K562 (cell line): ENCODE data around the gene DTD1. TPM values are rescaled to one million over a fixed set of nuclear protein-coding genes. Genes with fewer than 3 reads are reported as not detected.

ENCODE experiments used
- ATAC-seq: fragments of 200-7000 bp; cut with Tn5 transposase; 3 replicates; pipeline ENCODE4 v1.9.1; 2020; ENCODE audit warnings: moderate library complexity
- BruUV-seq: library from RNA; stranded (reverse); fragments of 400-500 nt; replicated peaks from 2 replicates; lab custom pipeline; 2021; lab: Mats Ljungman, UMichigan
- CTCF ChIA-PET: fragments of 300-600 bp; formaldehyde crosslinking; extraction: SDS; loops from one replicate; lab custom pipeline; 2021; ENCODE audit warnings: low intra/inter-chr PET ratio; lab: Yijun Ruan, JAX
- POLR2A ChIA-PET: fragments of 300-600, 350-650 bp; sonication (Branson Sonifier 250); formaldehyde crosslinking; extraction: SDS; loops from one replicate; lab custom pipeline; 2021; ENCODE audit warnings: antibody characterized with exemption, inconsistent platforms; lab: Yijun Ruan, JAX
- DNase-seq, 4 experiments: peaks; one replicate each; pipeline versions ENCODE4 v3.0.0 to v3.0.0-alpha.2; 2011 to 2018; ENCODE audit warnings: low spot score in 3 of 4, mixed read lengths in 3 of 4; ENCODE audit errors: extremely low read depth in 1 of 4
- FAIRE-seq: peaks from 2 replicates; lab custom pipeline; 2011; peaks lifted over from hg19 to GRCh38; lab: Jason Lieb, UNC
- H2AFZ ChIP-seq: 2 replicates; pipeline ENCODE4 v1.6.0; 2011; ENCODE audit warnings: low read depth, low read length, control low read depth, inconsistent platforms
- H3K27ac ChIP-seq: fragments of 200-600 bp; 3 replicates; pipeline ENCODE4 v1.8.0; 2011; ENCODE audit warnings: low read depth, mild to moderate bottlenecking, control low read depth, inconsistent platforms, low read length, moderate library complexity, mixed read lengths; ENCODE audit errors: extremely low read depth
- H3K27me3 ChIP-seq, 2 experiments: fragments of 300-600 bp in 1 of 2; 2 replicates in 1 of 2; 3 replicates in 1 of 2; pipeline versions ENCODE4 v1.6.0 to v1.8.0; 2011; ENCODE audit warnings: inconsistent platforms in 2 of 2, low read length in 2 of 2, mild to moderate bottlenecking in 1 of 2, mixed read lengths in 1 of 2, moderate library complexity in 1 of 2; ENCODE audit not compliant: control insufficient read depth in 2 of 2, insufficient read depth in 2 of 2
- H3K36me3 ChIP-seq: fragments of 300-600 bp; 3 replicates; pipeline ENCODE4 v1.8.0; 2011; ENCODE audit warnings: mild to moderate bottlenecking, low read length, inconsistent platforms; ENCODE audit not compliant: control insufficient read depth, insufficient read depth
- H3K4me1 ChIP-seq, 2 experiments: fragments of 200-600 bp in 1 of 2; replicated peaks in 1 of 2; 2 replicates in 1 of 2; 3 replicates in 1 of 2; pipeline versions ENCODE4 v1.5.1 to v1.8.0; 2011; ENCODE audit warnings: inconsistent platforms in 2 of 2, low read length in 2 of 2, mild to moderate bottlenecking in 1 of 2, mixed read lengths in 1 of 2, moderate library complexity in 1 of 2; ENCODE audit not compliant: control insufficient read depth in 2 of 2, insufficient read depth in 2 of 2
- H3K4me2 ChIP-seq: 2 replicates; pipeline ENCODE4 v1.6.1; 2011; ENCODE audit warnings: low read length, control low read depth, inconsistent platforms, mixed read lengths; ENCODE audit not compliant: insufficient read depth
- H3K4me3 ChIP-seq: fragments of 200-600 bp; sonication (generic), shearing (Covaris generic); 2 replicates; pipeline ENCODE4 v1.5.1; 2016; ENCODE audit warnings: control low read depth, inconsistent platforms
- H3K79me2 ChIP-seq: fragments of 200-600 bp; 3 replicates; pipeline ENCODE4 v1.8.0; 2011; ENCODE audit warnings: low read length, inconsistent platforms; ENCODE audit not compliant: control insufficient read depth, insufficient read depth
- H3K9ac ChIP-seq, 2 experiments: 2 replicates each; pipeline versions ENCODE4 v1.6.0 to v1.6.1; 2011; ENCODE audit warnings: low read depth in 2 of 2, low read length in 2 of 2, control low read depth in 1 of 2, inconsistent platforms in 1 of 2, mild to moderate bottlenecking in 1 of 2, mixed read lengths in 1 of 2; ENCODE audit not compliant: insufficient read depth in 1 of 2
- H3K9me1 ChIP-seq: one replicate; pipeline ENCODE4 v1.6.0; 2011; ENCODE audit warnings: inconsistent platforms, mild to moderate bottlenecking, low read length, moderate library complexity; ENCODE audit not compliant: control insufficient read depth, insufficient read depth
- H3K9me3 ChIP-seq: replicated peaks from 2 replicates; pipeline ENCODE4 v1.5.1; 2011; ENCODE audit warnings: low read depth, low read length, inconsistent platforms; ENCODE audit not compliant: control insufficient read depth, insufficient read depth
- H4K20me1 ChIP-seq: replicated peaks from 2 replicates; pipeline ENCODE4 v1.6.1; 2011; ENCODE audit warnings: low read length, inconsistent platforms, mixed read lengths; ENCODE audit not compliant: control insufficient read depth, insufficient read depth
- NR2C1 ChIP-seq, 2 experiments: fragments of 450-650 bp; IDR thresholded peaks; 2 replicates each; pipeline ENCODE4 v1.6.1; 2017; ENCODE audit warnings: mild to moderate bottlenecking in 2 of 2, antibody characterized with exemption in 1 of 2, inconsistent platforms in 1 of 2, missing compliant biosample characterization in 1 of 2, missing genetic modification characterization in 1 of 2
- POLR3A ChIP-seq: IDR thresholded peaks from 2 replicates; pipeline ENCODE4 v1.6.1; 2011; ENCODE audit warnings: borderline replicate concordance, mild to moderate bottlenecking, moderate library complexity; ENCODE audit not compliant: insufficient read length, insufficient read depth; ENCODE audit errors: extremely low read depth
- RFX1 ChIP-seq: fragments of 450-650 bp; IDR thresholded peaks from 2 replicates; pipeline ENCODE4 v1.6.1; 2016; ENCODE audit warnings: mild to moderate bottlenecking, moderate library complexity
- XRCC5 ChIP-seq: fragments of 200-400 bp; formaldehyde crosslinking; IDR thresholded peaks from 2 replicates; pipeline ENCODE4 v1.6.1; 2017; ENCODE audit warnings: low read depth, mild to moderate bottlenecking, low read length
- ZNF764 ChIP-seq: fragments of 250-450 bp; sonication (Bioruptor Pico); IDR thresholded peaks from 2 replicates; pipeline ENCODE4 v1.4.0; 2020; ENCODE audit warnings: low read depth, mild to moderate bottlenecking, moderate library complexity
- WGBS: fragments of 100-300 bp; shearing (Covaris generic); methylation state at CpG from one replicate; pipeline ENCODE4 v1.1.6; 2016; ENCODE audit warnings: low coverage, mixed read lengths; ENCODE audit not compliant: insufficient coverage; ENCODE audit errors: missing lambda C conversion rate; 5-methylcytosine and 5-hydroxymethylcytosine counted together
- in situ Hi-C: fragments of 300-500 bp; cut with MboI; formaldehyde crosslinking; loops from 4 replicates; pipeline ENCODE4 v1.15.0; 2018; ENCODE audit warnings: inconsistent platforms, mixed read lengths
- intact Hi-C: fragments of 100-400 bp; cut with micrococcal nuclease; formaldehyde crosslinking; loops from 2 replicates; pipeline ENCODE4 v1.14.2; 2022
- polyA plus RNA-seq, 8 experiments: library from polyadenylated mRNA; depleted of rRNA in 4 of 8; stranded (reverse) in 5 of 8; unstranded in 3 of 8; fragments of >200 nt; fragmentation: Nextera tagmentation in 2 of 8; fragmentation: Illumina TruSeq in 1 of 8; extraction: Ambion mirVana in 2 of 8; extraction: Trizol in 1 of 8; gene quantifications; 2 replicates each; pipeline versions ENCODE4 v1.2.1 to v1.2.3, GENCODE V29; 2011 to 2014; ENCODE audit warnings: inconsistent platforms in 1 of 8, missing spikeins in 1 of 8
- total RNA-seq, 7 experiments: library from RNA; depleted of rRNA in 6 of 7; stranded (reverse); fragments of >200 nt in 6 of 7; fragmentation: Illumina TruSeq in 2 of 7; extraction: Trizol in 2 of 7; gene quantifications; 2 replicates each; pipeline versions ENCODE4 v1.2.1 to v1.2.3, GENCODE V29; 2011 to 2021; ENCODE audit warnings: low replicate concordance in 1 of 7
- TF ChIP-seq, protein P1 (sequence below): sonication (generic); formaldehyde crosslinking; IDR thresholded peaks from 2 replicates; pipeline ENCODE4 v1.8.0; 2022; ENCODE audit warnings: missing genetic modification reagents, mild to moderate bottlenecking, moderate library complexity, borderline replicate concordance
- TF ChIP-seq, protein P2 (sequence below): sonication (generic); formaldehyde crosslinking; IDR thresholded peaks from 2 replicates; pipeline ENCODE4 v1.8.0; 2022; ENCODE audit warnings: mild to moderate bottlenecking, low read depth, missing genetic modification reagents
- TF ChIP-seq, protein P3 (sequence below): sonication (generic); formaldehyde crosslinking; IDR thresholded peaks from 2 replicates; pipeline ENCODE4 v1.8.0; 2022; ENCODE audit warnings: mild to moderate bottlenecking, missing genetic modification reagents
- TF ChIP-seq, protein P4 (sequence below): fragments of 250-450 bp; sonication (Bioruptor Pico); IDR thresholded peaks from 2 replicates; pipeline ENCODE4 v1.8.0; 2021; ENCODE audit warnings: borderline replicate concordance, mild to moderate bottlenecking, moderate library complexity; ENCODE audit not compliant: poor library complexity, severe bottlenecking

DTD1 gene
- total and polyA plus RNA-seq, 9 of the 15 experiments (the other 6 are each of a cell fraction or from before 2014, with no cell fraction given): 5.7 to 28.6 (median 26.8) TPM

DNA sequence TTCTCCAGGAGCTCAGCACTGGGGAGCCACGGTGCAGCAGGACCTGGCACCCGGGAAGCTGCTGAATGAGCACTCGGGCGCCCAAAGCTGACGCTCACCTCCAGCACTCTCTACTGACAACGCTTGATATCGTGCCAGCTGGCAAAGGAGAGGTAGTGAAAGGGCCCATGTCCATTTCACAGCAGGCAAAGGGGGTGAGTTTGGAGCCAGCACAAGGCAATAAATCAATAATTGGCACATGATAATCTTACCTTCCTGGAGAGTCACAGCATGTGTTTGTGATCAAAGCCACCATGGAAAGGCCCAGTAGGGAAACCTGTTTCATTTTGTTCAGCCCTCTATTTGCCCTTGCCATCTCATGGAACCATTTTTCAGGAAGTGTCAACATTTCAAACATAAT lies 43.9 kb upstream of the DTD1 start (continued):
- no peak for TF ChIP-seq XRCC5
- TF ChIP-seq, protein P1, sequence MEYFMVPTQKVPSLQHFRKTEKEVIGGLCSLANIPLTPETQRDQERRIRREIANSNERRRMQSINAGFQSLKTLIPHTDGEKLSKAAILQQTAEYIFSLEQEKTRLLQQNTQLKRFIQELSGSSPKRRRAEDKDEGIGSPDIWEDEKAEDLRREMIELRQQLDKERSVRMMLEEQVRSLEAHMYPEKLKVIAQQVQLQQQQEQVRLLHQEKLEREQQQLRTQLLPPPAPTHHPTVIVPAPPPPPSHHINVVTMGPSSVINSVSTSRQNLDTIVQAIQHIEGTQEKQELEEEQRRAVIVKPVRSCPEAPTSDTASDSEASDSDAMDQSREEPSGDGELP (CRISPR knock-in tag): no peak
- no peak for TF ChIP-seq POLR3A
- no peak for TF ChIP-seq NR2C1 (IDR thresholded peaks at IDR 0.05)
- no peak for TF ChIP-seq NR2C1 (tag; IDR thresholded peaks at IDR 0.05)
- TF ChIP-seq, all 486 proteins: peak for 0

DNA sequence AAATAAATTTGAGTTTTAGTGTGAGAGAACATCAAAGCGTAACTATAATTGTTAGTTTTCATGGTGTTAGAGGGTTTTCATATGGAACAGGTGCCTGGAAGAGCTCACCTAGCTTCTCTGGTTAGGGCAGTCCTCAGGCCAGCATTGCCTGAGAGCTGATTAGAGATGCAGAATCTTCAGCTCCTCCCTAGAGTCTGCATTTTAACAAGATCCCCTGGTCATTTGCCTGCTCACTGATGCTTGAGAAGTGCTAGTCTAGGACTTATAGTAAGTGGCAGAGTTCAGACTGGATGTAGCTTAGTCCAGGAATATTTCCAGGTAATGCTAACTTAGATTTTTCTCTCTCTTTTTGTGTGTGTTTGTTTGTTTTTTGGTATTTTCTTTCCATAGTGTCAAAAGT lies 42.3 kb upstream of the DTD1 start:
- no peak overlapping the region for H3K4me2 ChIP-seq
- H3K36me3 ChIP-seq: peaks cover 66% of the 10 kb centered on the region; the same call in 2 of the 3 replicates
- no peaks in the 10 kb centered on the region for H3K27me3 ChIP-seq
- POLR2A ChIA-PET: no interaction called here
- H3K9ac ChIP-seq: no peak overlapping the region
- in situ Hi-C loops: no loop called here
- no peaks in the 10 kb centered on the region for H3K79me2 ChIP-seq
- no peak overlapping the region for H2AFZ ChIP-seq
- ATAC-seq: no peak
- no peak for FAIRE-seq
- CTCF ChIA-PET: no interaction called here
- H3K4me3 ChIP-seq: no peak overlapping the region
- no peaks in the 10 kb centered on the region for H4K20me1 ChIP-seq
- no peaks in the 10 kb centered on the region for H3K9me1 ChIP-seq
- no peaks in the 10 kb centered on the region; a peak in 1 of 5 replicates for H3K4me1 ChIP-seq
- WGBS: 83% methylated on average over 1 of the region's 1 CpG
- no peaks in the 10 kb centered on the region for H3K9me3 ChIP-seq
- BruUV-seq: no TSS peak
- no peak overlapping the region for H3K27ac ChIP-seq
- intact Hi-C loops: no loop called here
- no peak for DNase-seq
- TF ChIP-seq, protein P2, sequence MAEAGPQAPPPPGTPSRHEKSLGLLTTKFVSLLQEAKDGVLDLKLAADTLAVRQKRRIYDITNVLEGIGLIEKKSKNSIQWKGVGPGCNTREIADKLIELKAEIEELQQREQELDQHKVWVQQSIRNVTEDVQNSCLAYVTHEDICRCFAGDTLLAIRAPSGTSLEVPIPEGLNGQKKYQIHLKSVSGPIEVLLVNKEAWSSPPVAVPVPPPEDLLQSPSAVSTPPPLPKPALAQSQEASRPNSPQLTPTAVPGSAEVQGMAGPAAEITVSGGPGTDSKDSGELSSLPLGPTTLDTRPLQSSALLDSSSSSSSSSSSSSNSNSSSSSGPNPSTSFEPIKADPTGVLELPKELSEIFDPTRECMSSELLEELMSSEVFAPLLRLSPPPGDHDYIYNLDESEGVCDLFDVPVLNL: no peak
- TF ChIP-seq, protein P3, sequence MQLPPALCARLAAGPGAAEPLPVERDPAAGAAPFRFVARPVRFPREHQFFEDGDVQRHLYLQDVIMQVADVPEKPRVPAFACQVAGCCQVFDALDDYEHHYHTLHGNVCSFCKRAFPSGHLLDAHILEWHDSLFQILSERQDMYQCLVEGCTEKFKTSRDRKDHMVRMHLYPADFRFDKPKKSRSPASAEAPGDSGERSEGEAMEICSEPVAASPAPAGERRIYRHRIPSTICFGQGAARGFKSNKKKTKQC (CRISPR knock-in tag): no peak
- TF ChIP-seq RFX1 (no peak), ZNF764 (CRISPR knock-in tag) (no peak)
- TF ChIP-seq, protein P4, sequence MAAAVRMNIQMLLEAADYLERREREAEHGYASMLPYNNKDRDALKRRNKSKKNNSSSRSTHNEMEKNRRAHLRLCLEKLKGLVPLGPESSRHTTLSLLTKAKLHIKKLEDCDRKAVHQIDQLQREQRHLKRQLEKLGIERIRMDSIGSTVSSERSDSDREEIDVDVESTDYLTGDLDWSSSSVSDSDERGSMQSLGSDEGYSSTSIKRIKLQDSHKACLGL: no peak
